Stimulated activated CD4-positive, alpha-beta T cell treated with anti-CD3 and anti-CD28 coated beads, Interleukin-12 subunit alpha, Interleukin-12 subunit beta, amount 100 ng/mL, for 24 hours (primary cell): ENCODE measurements around the gene THRB.

ENCODE experiments used
- DNase-seq, 2 experiments: peaks; one replicate each; pipeline ENCODE4 v3.0.0-alpha.2; 2020; ENCODE audit warnings: low read depth in 2 of 2

Gene THRB

GRCh38 chr3:24185738-24186384 is 308.8 kb downstream of the THRB start:
- peak in 1 of 2 experiments; percentile 4 for DNase-seq

GRCh38 chr3:24184528-24185176 is 310.0 kb downstream of the THRB start:
- DNase-seq, result no peak

DNA sequence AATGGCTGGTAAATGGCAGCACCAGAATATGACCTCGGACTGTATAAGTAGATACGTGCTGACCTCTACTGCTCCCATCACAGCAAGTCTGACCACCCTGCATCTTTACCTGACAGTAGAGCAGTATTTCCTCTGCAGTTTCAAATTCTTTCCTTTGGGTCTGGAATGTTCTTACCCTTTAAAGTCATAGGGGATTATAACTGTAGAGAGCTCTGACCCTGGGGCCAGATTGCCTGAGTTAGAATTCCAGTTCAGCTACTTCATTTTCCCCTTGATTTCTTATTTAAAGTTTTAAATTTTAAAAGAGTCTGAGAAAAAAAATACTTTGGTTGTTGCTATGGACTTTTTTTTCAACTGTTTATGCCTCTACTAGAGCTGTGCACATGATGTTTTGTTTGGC is 311.9 kb downstream of the THRB start:
- no peak for DNase-seq

DNA sequence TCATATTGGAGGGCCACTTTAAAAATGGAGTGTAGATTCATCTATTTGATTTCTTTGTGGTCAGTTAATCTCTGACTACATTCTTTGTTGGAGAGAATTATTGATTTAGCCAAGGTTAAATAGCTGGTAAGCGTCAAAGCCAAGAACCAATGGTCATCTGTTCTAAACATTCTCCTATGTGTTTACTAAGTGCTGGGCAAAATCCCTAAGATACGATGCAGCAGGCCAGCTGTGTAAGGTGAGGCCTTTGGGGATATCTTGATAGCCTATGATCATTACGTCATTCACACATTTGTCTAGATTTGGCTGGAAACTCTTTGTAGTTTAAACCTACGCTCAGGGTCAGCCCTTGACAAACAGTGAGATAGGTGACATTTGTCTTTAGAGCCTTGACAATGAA is 313.4 kb downstream of the THRB start:
- no peak for DNase-seq

DNA sequence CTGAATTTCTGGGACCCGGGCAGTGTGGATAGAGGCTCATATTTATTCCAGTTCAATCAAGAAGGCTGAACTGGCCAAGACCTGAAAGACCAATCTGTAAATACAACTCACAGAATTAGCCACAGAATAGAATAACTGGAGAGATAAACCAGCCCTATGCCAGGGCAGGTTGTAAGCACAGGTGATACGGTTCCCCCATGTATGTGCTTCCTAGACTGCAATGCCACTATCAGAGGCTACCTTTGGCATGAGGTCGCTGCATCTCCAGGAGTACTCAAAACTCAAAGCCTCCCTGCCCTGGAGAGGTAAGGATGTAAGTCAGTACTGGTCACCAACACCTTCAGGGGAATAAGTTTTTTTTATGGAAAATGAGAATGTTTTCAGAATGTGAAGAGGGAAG is 314.0 kb downstream of the THRB start:
- no peak for DNase-seq

- no peak for DNase-seq
These were observed 317.4 kb downstream of the THRB start for GRCh38 chr3:24177201-24177600.

DNA sequence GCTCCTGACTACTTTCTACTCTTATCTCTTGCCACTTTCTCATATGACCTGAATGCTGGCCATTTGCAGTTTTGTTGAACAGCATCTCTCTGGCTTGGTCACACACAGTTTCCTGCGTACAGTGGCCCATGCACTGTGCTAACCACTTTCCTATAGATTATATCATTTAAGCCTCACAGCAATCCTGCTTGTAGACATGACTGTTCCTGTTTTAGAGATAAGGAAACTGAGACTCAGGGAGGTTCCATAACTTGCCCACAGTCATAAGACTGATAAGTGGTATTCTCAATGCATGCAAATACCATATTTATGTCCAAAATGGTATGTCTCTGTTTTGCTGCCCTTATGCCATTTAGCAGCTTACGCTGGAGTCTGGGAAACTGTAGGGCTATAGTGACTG is 320.0 kb downstream of the THRB start:
- no peak for DNase-seq

DNA sequence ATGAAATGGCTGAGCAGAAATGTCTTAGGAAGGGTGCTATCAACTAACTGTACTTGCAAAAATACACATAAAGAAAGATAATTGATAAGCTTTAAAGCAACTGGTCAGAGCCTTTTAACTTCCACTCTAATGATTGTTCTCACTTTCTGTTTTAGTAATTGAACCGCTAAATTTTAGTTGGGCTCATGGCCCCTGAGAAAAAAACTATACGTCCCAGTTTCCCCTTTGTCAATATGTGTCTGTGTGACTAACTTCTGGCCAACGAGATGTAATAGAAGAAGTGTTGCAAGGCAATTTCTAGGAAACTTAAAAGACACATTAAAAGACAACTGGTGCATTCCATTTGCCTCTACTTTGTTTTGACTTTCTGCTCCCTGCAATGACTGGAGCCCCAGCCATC is 325.7 kb downstream of the THRB start:
- no peak for DNase-seq

DNA sequence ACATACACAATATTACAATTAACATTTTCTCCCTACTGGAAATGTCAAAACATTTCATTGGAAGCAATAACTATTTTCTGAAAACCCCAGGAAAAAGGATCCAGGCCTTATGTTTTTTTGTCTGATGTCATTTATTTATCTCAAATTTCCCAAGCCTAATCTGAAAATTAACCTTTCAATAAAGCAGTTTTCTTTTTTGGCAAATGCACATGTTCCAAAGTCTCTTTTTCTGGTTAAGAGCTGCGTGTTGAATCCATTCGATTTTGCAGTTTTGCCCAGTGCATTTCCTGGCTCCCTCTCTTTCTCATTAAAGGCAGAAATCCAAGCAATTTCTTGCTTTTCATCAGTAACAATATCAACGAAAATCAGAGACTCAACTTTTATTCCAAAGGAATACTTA is 327.2 kb downstream of the THRB start:
- no peak for DNase-seq

DNA sequence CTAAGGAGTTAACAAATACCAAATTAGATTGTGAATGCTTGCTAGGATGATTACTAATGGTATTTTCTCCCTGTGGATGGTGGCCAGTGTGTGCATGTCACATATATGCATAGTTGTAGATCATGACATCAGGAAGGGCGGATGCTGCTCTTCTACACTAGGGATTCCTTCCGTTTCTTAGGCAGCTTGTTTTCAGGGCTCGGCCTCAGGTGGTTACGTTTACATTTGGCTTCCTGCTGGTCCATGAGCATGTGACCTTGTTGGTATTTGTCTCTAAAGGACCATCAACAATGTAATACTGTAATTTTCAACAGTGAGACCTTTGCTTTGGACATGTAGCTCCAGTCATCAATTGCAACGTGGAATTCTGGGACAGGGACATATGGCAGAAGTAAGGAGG is 328.1 kb downstream of the THRB start:
- no peak for DNase-seq

- no peak for DNase-seq
These were observed 329.1 kb downstream of the THRB start for GRCh38 chr3:24165603-24165982.

DNA sequence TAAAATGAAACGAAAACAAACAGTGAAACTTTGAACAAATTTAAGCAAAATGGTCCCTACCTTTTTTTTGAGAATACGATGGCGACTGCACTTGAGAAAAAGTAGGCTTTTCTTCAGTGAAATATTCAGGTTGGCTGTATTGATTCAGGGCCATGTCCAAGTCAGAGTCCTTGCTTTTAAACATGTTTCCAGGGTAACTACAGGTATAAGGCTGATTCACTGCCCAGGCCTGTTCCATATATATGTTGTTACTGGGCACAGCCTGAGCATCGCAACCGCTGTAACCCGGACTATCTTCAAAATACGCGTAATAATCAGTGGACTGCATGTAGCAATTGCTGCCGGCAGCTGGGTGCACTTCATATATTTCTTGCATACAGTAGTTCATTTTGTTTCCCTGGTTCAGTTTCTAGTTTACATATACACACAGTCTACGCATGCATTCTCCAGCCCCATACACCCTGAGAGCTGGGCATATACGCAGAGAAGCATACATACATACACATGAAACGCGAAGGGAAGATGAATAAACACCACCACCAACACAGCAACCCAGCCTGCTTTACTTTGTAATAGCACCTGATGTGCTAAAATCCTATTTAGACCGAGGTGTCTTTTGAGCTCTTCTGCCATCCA is 329.6 kb downstream of the THRB start:
- no peak for DNase-seq

DNA sequence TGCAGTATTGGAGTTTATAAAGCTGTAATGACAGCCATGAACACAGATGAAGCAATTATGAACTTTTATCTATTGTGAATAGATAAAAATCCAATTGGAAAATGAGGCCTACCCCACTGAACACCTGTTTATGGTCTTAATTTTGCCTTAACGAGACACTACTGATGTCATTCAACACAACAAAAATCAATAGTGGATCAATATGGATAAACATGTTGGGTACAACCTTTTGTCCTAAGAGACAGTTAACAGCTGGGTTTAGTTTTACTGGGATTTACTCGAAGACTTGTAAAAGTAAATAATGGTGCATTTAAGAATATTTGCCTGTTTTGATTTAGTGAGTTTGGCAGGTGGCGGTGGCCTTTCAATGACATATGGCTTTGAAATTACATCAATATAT is 331.7 kb downstream of the THRB start:
- no peak for DNase-seq

GRCh38 chr3:24161841-24162240 is 332.8 kb downstream of the THRB start:
- DNase-seq, result no peak

DNA sequence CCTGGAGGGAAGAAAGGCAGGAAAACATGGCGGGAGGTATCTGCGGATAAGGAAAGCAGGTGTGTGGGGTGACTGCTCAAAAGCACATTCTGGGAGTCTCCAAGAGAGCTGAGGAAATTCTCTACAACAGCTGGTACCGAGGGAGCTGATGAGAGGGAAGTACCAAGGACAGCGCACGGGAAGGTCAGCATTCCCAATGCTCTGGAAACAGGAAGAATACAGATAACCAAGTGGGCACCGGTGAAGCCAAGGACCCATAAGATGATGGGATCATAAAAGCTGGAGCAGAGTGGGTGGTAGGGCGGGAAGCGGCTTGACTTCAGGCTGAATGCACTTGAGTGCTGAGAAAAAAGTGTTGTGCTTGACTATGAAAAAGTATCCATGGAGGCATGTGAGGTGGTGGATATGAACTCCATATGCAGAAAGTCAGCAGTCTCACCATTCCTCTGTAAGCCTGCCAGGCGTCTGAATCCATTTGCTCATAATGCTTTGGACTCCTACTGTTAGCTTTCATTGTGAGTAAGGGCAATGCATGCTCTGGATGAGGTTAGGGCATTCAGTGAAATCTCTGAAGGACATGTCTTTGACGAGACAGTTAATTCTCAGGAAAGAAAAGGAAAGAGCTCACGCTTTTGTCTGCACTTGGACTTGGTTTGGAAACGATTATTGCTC is 334.1 kb downstream of the THRB start:
- no peak for DNase-seq

GRCh38 chr3:24158761-24159454 is 335.7 kb downstream of the THRB start:
- no peak for DNase-seq

DNA sequence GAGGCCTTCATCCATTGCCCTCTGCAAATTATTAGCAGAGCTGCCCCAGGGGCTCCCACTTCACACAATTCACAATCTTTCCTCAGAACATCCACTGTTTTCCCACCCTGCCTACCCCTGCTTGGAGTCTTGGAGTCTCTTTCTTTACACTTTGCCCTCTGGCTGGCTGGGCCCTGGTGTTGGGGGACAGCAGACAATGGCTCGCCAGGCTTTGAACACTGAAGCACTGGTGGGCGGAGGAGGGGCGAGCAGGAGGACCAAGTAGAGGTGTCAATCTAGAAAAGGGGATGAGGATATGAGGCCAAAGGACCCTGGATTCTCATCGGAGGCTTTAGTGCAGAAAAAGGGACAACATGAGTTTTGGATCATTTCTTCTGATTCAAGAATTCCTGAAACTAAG is 337.5 kb downstream of the THRB start:
- DNase-seq, result no peak

DNA sequence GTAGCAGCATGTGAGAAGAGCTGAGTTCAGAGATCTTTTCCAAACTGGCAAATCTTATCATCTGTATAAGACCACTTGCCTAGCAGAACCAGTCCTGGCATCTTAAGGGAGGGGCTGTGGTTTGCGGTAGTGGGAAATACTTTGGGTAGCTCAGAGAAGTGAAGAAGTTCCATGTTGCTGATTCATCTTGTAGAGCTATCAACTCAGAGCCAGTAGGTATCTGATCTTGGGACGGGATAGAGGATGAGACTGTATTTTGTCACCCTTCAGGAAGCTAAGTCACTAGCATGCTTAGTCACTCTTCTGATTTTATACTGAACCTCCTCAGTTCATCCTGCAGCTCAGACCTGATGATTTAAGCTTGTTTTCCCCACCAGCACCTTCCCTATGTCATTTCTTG is 338.2 kb downstream of the THRB start:
- no peak for DNase-seq

DNA sequence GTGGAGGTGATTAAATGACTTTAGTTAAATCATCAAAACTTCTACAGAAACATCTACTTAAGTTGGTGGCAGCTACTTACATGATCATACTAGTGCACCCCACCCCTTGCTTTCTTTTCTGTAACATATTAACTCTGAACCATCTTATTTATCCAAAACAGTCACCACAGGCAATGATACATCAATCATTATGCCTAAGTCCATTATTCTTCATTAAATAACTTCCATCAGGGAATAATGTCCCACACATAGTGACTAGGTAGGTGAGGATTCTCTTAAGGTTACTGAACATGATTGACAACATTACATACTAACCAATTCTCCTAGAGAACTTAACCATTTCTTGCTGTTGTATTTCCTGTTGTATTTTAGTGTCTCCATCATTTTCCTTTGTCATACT is 339.4 kb downstream of the THRB start:
- DNase-seq, result no peak

DNA sequence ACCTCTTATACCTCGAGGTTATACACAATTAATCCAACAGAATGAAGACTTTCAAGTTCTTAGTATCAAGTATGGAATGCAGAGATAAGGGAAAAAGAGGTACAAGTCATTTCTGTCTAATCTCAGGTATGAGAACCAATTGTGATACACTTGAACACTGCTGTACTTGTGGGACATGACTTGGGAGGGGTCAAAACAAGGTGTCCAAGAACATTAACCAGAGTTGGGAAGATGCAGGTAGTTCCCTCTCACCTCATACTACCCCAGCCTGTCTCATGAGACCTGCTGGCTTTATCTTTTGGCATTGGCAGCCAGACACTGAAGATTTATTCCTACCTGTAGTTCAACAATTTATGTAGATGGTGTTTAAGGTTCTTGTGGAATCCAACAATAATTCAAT is 339.9 kb downstream of the THRB start:
- no peak for DNase-seq

GRCh38 chr3:24154013-24154695 is 340.5 kb downstream of the THRB start:
- no peak for DNase-seq

DNA sequence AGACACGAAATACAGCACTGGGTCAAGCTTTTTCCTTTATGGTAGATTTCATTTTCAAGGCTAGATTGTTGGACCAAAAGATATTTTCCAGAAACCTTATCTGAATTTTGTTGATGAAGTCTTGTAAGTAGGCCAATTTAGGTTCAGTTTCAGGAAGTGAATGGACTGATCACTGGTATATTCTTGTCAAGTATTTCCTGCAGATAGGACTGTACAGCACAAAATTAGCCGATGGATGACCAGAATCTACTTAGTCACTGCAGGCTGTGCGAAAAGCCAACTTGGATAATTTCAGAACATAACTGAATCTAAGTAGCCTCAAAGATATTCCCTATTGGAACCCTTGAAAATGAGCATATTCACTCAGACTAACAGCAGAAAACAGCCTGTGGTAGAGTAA is 343.1 kb downstream of the THRB start:
- no peak for DNase-seq
